Mammary epithelial cell (primary cell): ENCODE measurements around the gene HCAR2.
"Not testable (repeated sequence)": the region's sequence is repeated elsewhere in the genome, so short reads cannot be mapped to it uniquely, and the experiment has no call there.

ENCODE experiments used
- CTCF ChIP-seq, 2 donors: IDR thresholded peaks in 1 of 2; conservative IDR thresholded peaks in 1 of 2; 2 replicates each; pipeline ENCODE4 v1.5.1; 2011 to 2012; ENCODE audit warnings: inconsistent platforms in 2 of 2, low read length in 2 of 2, mild to moderate bottlenecking in 2 of 2, control low read depth in 1 of 2, low read depth in 1 of 2; ENCODE audit not compliant: insufficient read depth in 1 of 2; ENCODE audit errors: extremely low read depth in 1 of 2
- EZH2 ChIP-seq: IDR thresholded peaks from 2 replicates; pipeline ENCODE4 v1.6.1; 2012; ENCODE audit warnings: low read length, inconsistent platforms, borderline replicate concordance

DNA sequence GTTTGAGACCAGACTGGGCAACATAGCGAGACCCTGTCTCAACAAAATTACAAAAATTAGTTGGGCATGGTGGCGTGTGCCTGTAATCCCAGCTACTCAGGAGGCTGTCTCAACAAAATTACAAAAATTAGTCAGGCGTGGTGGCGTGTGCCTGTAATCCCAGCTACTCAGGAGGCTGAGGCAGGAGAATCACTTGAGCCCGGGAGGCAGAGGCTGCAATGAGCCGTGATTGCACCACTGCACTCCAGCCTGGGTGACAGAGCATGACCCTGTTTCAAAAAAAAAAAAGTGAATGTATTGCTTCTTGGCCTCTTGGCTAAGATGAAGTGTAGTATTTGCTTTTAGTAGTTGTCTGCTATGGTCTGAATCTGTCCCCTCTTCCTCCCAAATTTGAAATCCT, 22.2 kb downstream of the HCAR2 start:
- TF ChIP-seq EZH2; CTCF (conservative IDR thresholded peaks at IDR 0.05 in 1 of 2, IDR thresholded peaks at IDR 0.05 in 1 of 2; ENCODE audit: extremely low read depth in 1 of 2, insufficient read depth in 1 of 2, low read depth in 1 of 2, low read length in 2 of 2): not testable (repeated sequence)
